VCaP (cell line): Measurements from ENCODE around the gene STX11.

ENCODE experiments used
- H3K27ac ChIP-seq: fragments of 450-650 bp; 2 replicates; pipeline ENCODE4 v1.5.1; 2017
- CTCF ChIP-seq: fragments of 450-650 bp; conservative IDR thresholded peaks from 2 replicates; pipeline ENCODE4 v1.5.1; 2017; ENCODE audit warnings: mild to moderate bottlenecking, moderate library complexity

The STX11 gene

DNA sequence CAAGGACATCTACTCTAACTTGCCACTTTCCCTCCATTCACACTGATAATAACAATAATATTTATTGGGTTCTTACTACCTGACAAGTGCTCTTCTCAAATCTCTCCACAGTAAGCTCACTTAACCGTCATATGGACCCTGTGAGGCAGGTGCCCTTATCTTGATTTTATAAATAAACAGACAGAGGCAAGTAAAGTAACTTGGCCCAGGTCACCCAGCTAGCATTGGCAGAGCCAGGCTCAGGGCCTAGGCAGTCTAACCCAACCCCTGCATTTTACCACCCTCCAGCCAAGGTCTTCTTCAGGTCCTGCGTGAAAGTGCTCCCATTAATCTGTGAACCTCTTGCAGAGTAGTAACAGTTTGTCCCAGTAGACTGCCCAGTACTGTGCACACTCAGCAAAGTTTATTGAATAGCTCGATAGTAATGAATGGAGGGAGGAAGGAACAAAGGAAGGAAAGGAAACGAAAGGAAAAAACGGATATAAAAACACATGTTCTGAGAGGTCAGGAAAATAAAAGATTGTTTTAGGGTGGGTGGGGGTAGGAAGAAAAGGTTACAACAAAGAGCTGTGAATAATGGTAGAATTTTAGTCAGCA is 17.0 kb upstream of the STX11 start:
- H3K27ac ChIP-seq, result no peak overlapping the region
- no peak for TF ChIP-seq CTCF

- no peak for TF ChIP-seq CTCF
- no peak overlapping the region for H3K27ac ChIP-seq
Observed at GRCh38 chr6:144134176-144134575, 16.1 kb upstream of the STX11 start.

DNA sequence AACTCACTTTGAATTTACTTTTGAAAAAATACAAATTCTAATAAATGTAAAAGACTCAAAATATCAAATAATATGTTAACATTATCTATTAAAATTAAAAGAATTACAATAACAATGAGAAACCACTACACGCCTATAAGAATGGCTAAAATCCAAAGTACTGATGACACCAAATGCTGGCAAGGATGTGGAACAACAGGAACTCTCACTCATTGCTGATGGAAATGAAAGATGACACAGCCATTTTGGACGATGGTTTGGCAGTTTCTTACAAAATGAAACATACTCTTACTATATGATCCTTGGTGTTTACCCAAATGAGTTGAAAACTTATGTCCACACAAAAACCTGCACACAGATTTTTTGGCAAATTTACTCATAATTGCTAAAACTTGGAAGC is 15.6 kb upstream of the STX11 start:
- TF ChIP-seq CTCF, result no peak
- no peak overlapping the region for H3K27ac ChIP-seq

GRCh38 chr6:144138542-144138941 is 11.8 kb upstream of the STX11 start:
- TF ChIP-seq CTCF, result no peak
- no peak overlapping the region for H3K27ac ChIP-seq

DNA sequence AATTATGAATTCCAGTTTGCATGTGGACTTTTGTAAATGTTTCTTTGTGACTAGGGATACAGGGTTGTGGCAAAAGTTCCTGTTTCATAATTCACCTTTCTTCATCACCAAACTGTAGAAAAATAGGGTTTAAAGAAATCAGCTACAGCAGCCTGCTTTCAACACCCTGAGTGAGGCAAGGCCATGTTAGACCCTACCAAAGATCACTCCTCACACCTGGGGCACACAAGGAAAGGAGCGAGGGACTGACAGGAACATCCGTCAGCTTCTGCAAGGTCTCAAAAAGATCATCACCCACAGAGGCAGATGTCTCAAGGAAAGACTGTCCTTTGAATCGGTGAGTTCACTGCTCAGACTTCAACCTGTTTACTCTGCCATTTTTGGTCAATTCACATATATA is 10.5 kb upstream of the STX11 start:
- no peak for TF ChIP-seq CTCF
- no peak overlapping the region for H3K27ac ChIP-seq

GRCh38 chr6:144140867-144141266 is 9.4 kb upstream of the STX11 start:
- TF ChIP-seq CTCF, result no peak
- no peak overlapping the region for H3K27ac ChIP-seq

DNA sequence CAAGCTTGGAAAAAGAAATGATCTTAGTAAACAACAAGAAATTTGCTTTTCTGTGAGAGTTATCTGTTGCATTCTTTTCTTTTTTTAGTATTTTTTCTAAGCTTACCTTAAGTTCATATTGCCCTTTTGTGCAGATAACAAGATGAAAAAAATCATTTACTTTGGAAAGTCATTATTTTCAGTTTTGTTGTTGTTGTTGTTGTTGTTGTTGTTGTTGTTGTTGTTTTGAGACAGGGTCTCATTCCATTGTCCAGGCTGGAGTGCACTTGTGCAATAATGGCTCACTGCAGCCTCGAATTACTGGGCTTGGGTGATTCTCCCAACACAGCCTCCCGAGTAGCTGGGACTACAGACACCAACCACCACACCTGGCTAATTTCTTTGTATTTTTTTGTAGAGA is 8.8 kb upstream of the STX11 start:
- TF ChIP-seq CTCF, result no peak
- no peak overlapping the region for H3K27ac ChIP-seq
